ENCODE data around the gene RANBP10. TPM values are rescaled to one million over a fixed set of nuclear protein-coding genes. Genes with fewer than 3 reads are reported as not detected.

Gene RANBP10
- total RNA-seq, 1 experiment from 2014 or later, result 25.5 TPM

DNA sequence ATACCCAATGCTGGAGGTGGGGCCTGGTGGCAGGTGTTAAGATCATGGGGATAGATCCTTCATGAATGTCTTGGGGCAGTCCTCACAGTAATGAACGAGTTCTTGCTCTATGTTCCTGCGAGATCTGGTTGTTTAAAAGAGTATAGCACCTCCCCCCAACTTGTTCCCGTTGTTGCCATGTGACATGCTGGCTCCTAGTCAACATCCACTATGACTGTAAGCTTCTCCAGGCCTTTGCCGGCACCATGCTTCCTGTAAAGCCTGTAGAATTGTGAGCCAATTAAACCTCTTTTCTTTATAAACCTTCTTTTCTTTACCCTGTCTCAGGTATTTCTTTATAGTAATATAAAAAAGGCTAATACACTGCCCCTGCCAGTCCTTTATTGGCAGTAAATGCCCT, 33.3 kb downstream of the RANBP10 start:
- H3K4me3 Mint-ChIP-seq (ENCODE audit: low read depth, unreplicated experiment), result no peak overlapping the region
- no peak overlapping the region for H3K27ac Mint-ChIP-seq (ENCODE audit: unreplicated experiment)
- no peaks in the 10 kb centered on the region for H3K9me3 Mint-ChIP-seq (ENCODE audit: low read depth, unreplicated experiment)
- TF ChIP-seq, protein P1, sequence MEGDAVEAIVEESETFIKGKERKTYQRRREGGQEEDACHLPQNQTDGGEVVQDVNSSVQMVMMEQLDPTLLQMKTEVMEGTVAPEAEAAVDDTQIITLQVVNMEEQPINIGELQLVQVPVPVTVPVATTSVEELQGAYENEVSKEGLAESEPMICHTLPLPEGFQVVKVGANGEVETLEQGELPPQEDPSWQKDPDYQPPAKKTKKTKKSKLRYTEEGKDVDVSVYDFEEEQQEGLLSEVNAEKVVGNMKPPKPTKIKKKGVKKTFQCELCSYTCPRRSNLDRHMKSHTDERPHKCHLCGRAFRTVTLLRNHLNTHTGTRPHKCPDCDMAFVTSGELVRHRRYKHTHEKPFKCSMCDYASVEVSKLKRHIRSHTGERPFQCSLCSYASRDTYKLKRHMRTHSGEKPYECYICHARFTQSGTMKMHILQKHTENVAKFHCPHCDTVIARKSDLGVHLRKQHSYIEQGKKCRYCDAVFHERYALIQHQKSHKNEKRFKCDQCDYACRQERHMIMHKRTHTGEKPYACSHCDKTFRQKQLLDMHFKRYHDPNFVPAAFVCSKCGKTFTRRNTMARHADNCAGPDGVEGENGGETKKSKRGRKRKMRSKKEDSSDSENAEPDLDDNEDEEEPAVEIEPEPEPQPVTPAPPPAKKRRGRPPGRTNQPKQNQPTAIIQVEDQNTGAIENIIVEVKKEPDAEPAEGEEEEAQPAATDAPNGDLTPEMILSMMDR (IDR thresholded peaks at IDR 0.05; ENCODE audit: unreplicated experiment), result no peak
- intact Hi-C loops (cut with micrococcal nuclease; ENCODE audit: unreplicated experiment), result no loop called here
- H3K36me3 Mint-ChIP-seq (ENCODE audit: insufficient read depth, unreplicated experiment), result peaks cover 17% of the 10 kb centered on the region
- no peaks in the 10 kb centered on the region for H3K4me1 Mint-ChIP-seq (ENCODE audit: low read depth, unreplicated experiment)
- no TSS peak for BruUV-seq (replicated peaks)
- no peaks in the 10 kb centered on the region for H3K27me3 Mint-ChIP-seq (ENCODE audit: unreplicated experiment)
- DNase-seq, result no peak
- CTCF ChIA-PET, result no interaction called here

DNA sequence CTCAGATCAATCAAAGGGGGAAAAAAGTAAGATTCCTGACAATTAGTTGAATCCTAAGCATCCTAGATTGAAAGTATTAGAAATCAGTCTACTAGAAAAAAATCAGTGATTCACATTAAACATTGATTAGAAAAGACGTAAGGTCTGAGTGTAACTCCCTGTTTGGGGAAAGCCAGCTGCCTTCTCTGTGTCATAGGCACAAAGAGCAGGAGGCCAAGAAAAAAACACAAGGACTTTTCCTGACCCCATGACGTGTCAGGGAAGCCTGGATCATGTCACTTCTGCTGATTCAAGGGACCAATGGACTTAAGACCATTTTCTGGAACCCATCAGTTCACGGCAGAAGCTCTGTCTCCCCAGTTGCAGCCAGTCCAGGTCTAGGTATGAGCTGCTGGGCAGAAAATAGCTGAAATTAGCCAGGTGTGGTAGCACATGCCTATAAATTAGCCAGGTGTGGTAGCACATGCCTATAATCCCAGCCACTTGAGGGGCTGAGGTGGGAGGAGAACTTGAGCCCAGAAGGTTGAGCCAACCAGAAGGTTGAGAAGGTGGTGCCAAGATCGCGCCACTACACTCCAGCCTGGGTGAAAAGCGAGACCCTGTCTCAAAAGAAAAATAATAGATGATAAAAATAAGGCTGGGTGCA, 35.9 kb downstream of the RANBP10 start:
- intact Hi-C loops (cut with micrococcal nuclease; ENCODE audit: unreplicated experiment), result no loop called here
- Mint-ChIP-seq H3K4me3 (ENCODE audit: low read depth, unreplicated experiment) (no peak overlapping the region), H3K27ac (ENCODE audit: unreplicated experiment) (no peak overlapping the region), H3K27me3 (ENCODE audit: unreplicated experiment) (no peaks in the 10 kb centered on the region), H3K4me1 (ENCODE audit: low read depth, unreplicated experiment) (no peaks in the 10 kb centered on the region), H3K36me3 (ENCODE audit: insufficient read depth, unreplicated experiment) (peaks cover 17% of the 10 kb centered on the region), H3K9me3 (ENCODE audit: low read depth, unreplicated experiment) (no peaks in the 10 kb centered on the region)
- TF ChIP-seq, protein P1 (IDR thresholded peaks at IDR 0.05; ENCODE audit: unreplicated experiment), result no peak
- DNase-seq, result no peak
- BruUV-seq (replicated peaks), result no TSS peak
- CTCF ChIA-PET, result interaction anchor here (0.7 to 1.1 kb wide), 2 partner anchors 29 to 36 kb away, joined by 3 to 4 read pairs; partner anchors contain the start of genes RANBP10 and TSNAXIP1

- no TSS peak for BruUV-seq (replicated peaks)
- Mint-ChIP-seq H3K36me3 (ENCODE audit: insufficient read depth, unreplicated experiment) (peaks cover 17% of the 10 kb centered on the region), H3K4me1 (ENCODE audit: low read depth, unreplicated experiment) (no peaks in the 10 kb centered on the region), H3K4me3 (ENCODE audit: low read depth, unreplicated experiment) (no peak overlapping the region), H3K27ac (ENCODE audit: unreplicated experiment) (no peak overlapping the region), H3K27me3 (ENCODE audit: unreplicated experiment) (no peaks in the 10 kb centered on the region), H3K9me3 (ENCODE audit: low read depth, unreplicated experiment) (no peaks in the 10 kb centered on the region)
- intact Hi-C loops (cut with micrococcal nuclease; ENCODE audit: unreplicated experiment), result no loop called here
- CTCF ChIA-PET, result no interaction called here
- TF ChIP-seq, protein P1 (IDR thresholded peaks at IDR 0.05; ENCODE audit: unreplicated experiment), result no peak
- DNase-seq, result no peak
Observed at GRCh38 chr16:67767953-67768352, 38.4 kb downstream of the RANBP10 start.

GRCh38 chr16:67766291-67766690, 40.1 kb downstream of the RANBP10 start:
- CTCF ChIA-PET, result interaction anchor here (0.6 kb wide), 3 partner anchors 138 to 950 kb away, joined by 4 to 6 read pairs (median 4); no protein-coding TSS in a partner anchor
- peak overlapping the region; percentile 18 for H3K27ac Mint-ChIP-seq (ENCODE audit: unreplicated experiment)
- H3K4me1 Mint-ChIP-seq (ENCODE audit: low read depth, unreplicated experiment), result no peaks in the 10 kb centered on the region
- H3K4me3 Mint-ChIP-seq (ENCODE audit: low read depth, unreplicated experiment), result no peak overlapping the region
- H3K27me3 Mint-ChIP-seq (ENCODE audit: unreplicated experiment), result no peaks in the 10 kb centered on the region
- no peak for DNase-seq
- no peaks in the 10 kb centered on the region for H3K9me3 Mint-ChIP-seq (ENCODE audit: low read depth, unreplicated experiment)
- peaks cover 9% of the 10 kb centered on the region for H3K36me3 Mint-ChIP-seq (ENCODE audit: insufficient read depth, unreplicated experiment)
- TF ChIP-seq, protein P1 (IDR thresholded peaks at IDR 0.05; ENCODE audit: unreplicated experiment), result no peak
- BruUV-seq (replicated peaks), result no TSS peak
- intact Hi-C loops (cut with micrococcal nuclease; ENCODE audit: unreplicated experiment), result no loop called here

Data from Calu3 (cell line).